HCT116 (cell line): Measurements from ENCODE around the gene ENTHD1. TPM values are rescaled to one million over a fixed set of nuclear protein-coding genes. Genes with fewer than 3 reads are reported as not detected.

Experiments
- ATAC-seq: fragments of 200-7000 bp; cut with Tn5 transposase; 2 replicates; pipeline ENCODE4 v1.9.1; 2020; ENCODE audit warnings: mild to moderate bottlenecking, moderate library complexity
- BruUV-seq: library from RNA; stranded (reverse); fragments of 400-500 nt; replicated peaks from 2 replicates; lab custom pipeline; 2021; lab: Mats Ljungman, UMichigan
- CTCF ChIA-PET: fragments of 300-600 bp; sonication (Branson Sonifier 250); formaldehyde crosslinking; loops from one replicate; lab custom pipeline; 2021; ENCODE audit warnings: antibody characterized with exemption; lab: Charles Lee
- POLR2A ChIA-PET: fragments of 300-600, 350-600 bp; sonication (Branson Sonifier 250); formaldehyde crosslinking; loops from one replicate; lab custom pipeline; 2021; ENCODE audit warnings: antibody characterized with exemption; lab: Charles Lee
- RAD21 ChIA-PET, 2 experiments: fragments of 300-600 bp; sonication (Branson Sonifier 250); formaldehyde crosslinking; loops; one replicate each; lab custom pipeline; 2023; ENCODE audit warnings: low total read pairs in 2 of 2; ENCODE audit not compliant: uncharacterized antibody in 2 of 2, unreplicated experiment in 2 of 2, low non-redundant PET in 1 of 2; lab: Charles Lee
- DNase-seq: peaks from one replicate; pipeline ENCODE4 v3.0.0-alpha.2; 2010; ENCODE audit warnings: low read depth, low spot score
- H2AFZ ChIP-seq: fragments of 200-600 bp; shearing (Covaris generic), sonication (generic); 2 replicates; pipeline ENCODE4 v1.6.1; 2017; ENCODE audit warnings: low read depth, mixed run types, mixed read lengths, antibody characterized with exemption, low read length; ENCODE audit not compliant: poor library complexity, severe bottlenecking
- H3K27ac ChIP-seq: 2 replicates; pipeline ENCODE4 v1.5.1; 2012; ENCODE audit warnings: low read depth, low read length
- H3K27me3 ChIP-seq: fragments of 200-600 bp; sonication (generic); 2 replicates; pipeline ENCODE4 v1.6.1; 2016; ENCODE audit warnings: mixed run types, low read length, mixed read lengths; ENCODE audit not compliant: insufficient read depth
- H3K36me3 ChIP-seq, 2 experiments: fragments of 200-500 bp in 1 of 2; fragments of 200-600 bp in 1 of 2; sonication (Bioruptor generic) in 1 of 2; sonication (generic) in 1 of 2; 2 replicates each; pipeline versions ENCODE4 v1.5.1 to v1.6.1; 2014 to 2016; ENCODE audit warnings: low read length in 2 of 2, inconsistent platforms in 1 of 2, mixed read lengths in 1 of 2, mixed run types in 1 of 2; ENCODE audit not compliant: insufficient read depth in 2 of 2, control insufficient read depth in 1 of 2
- H3K4me1 ChIP-seq, 2 experiments: fragments of 200-600 bp in 1 of 2; sonication (generic) in 1 of 2; 2 replicates each; pipeline versions ENCODE4 v1.5.1 to v1.6.1; 2012 to 2017; ENCODE audit warnings: low read length in 2 of 2, inconsistent platforms in 1 of 2, mild to moderate bottlenecking in 1 of 2, mixed read lengths in 1 of 2, mixed run types in 1 of 2, moderate library complexity in 1 of 2; ENCODE audit not compliant: insufficient read depth in 2 of 2, control insufficient read depth in 1 of 2
- H3K4me2 ChIP-seq: fragments of 200-600 bp; sonication (generic); 2 replicates; pipeline ENCODE4 v1.6.1; 2017; ENCODE audit warnings: mixed run types, low read length, mixed read lengths
- H3K4me3 ChIP-seq, 2 experiments: fragments of 200-600 bp in 1 of 2; sonication (generic) in 1 of 2; replicated peaks in 1 of 2; 2 replicates each; pipeline ENCODE4 v1.5.1; 2011 to 2016; ENCODE audit warnings: low read length in 2 of 2, control low read depth in 1 of 2, low read depth in 1 of 2, mild to moderate bottlenecking in 1 of 2, mixed read lengths in 1 of 2, mixed run types in 1 of 2
- H3K79me2 ChIP-seq: fragments of 200-600 bp; sonication (generic); 2 replicates; pipeline ENCODE4 v1.6.1; 2017; ENCODE audit warnings: mild to moderate bottlenecking, mixed run types, low read length, moderate library complexity, mixed read lengths; ENCODE audit not compliant: insufficient read depth
- H3K9ac ChIP-seq: fragments of 200-600 bp; sonication (generic); 2 replicates; pipeline ENCODE4 v1.6.1; 2016; ENCODE audit warnings: low read length, mixed read lengths
- H3K9me2 ChIP-seq: fragments of 200-600 bp; sonication (generic), shearing (Covaris generic); 2 replicates; pipeline ENCODE4 v1.6.1; 2017; ENCODE audit warnings: mixed run types, mild to moderate bottlenecking, moderate library complexity; ENCODE audit not compliant: insufficient read depth
- H3K9me3 ChIP-seq, 2 experiments: fragments of 200-500 bp in 1 of 2; fragments of 200-600 bp in 1 of 2; sonication (Bioruptor generic) in 1 of 2; sonication (generic) in 1 of 2; 2 replicates each; pipeline ENCODE4 v1.6.1; 2014 to 2017; ENCODE audit warnings: low read length in 2 of 2, mixed read lengths in 2 of 2, inconsistent platforms in 1 of 2, low read depth in 1 of 2, mild to moderate bottlenecking in 1 of 2, mixed run types in 1 of 2, moderate library complexity in 1 of 2; ENCODE audit not compliant: control insufficient read depth in 1 of 2, insufficient read depth in 1 of 2
- H4K20me1 ChIP-seq: fragments of 200-600 bp; sonication (generic), shearing (Covaris generic); 2 replicates; pipeline ENCODE4 v1.6.1; 2017; ENCODE audit warnings: mixed run types, mild to moderate bottlenecking, moderate library complexity; ENCODE audit not compliant: insufficient read depth
- EZH2 ChIP-seq: fragments of 200-600 bp; sonication (generic); IDR thresholded peaks from 2 replicates; pipeline ENCODE4 v1.6.1; 2017; ENCODE audit warnings: antibody characterized with exemption, mixed run types
- POLR2A ChIP-seq: IDR thresholded peaks from 2 replicates; pipeline ENCODE4 v1.7.0; 2011; ENCODE audit warnings: borderline replicate concordance; ENCODE audit not compliant: insufficient read depth, insufficient read length; ENCODE audit errors: extremely low read depth
- POLR2AphosphoS5 ChIP-seq: IDR thresholded peaks from 2 replicates; pipeline ENCODE4 v1.6.1; 2011; ENCODE audit warnings: mild to moderate bottlenecking, low read depth, low read length, moderate library complexity
- ZNF274 ChIP-seq: fragments of 200-500 bp; sonication (Bioruptor generic); IDR thresholded peaks from 2 replicates; pipeline ENCODE4 v1.6.1; 2014; ENCODE audit warnings: mild to moderate bottlenecking, low read depth, low read length, inconsistent platforms
- intact Hi-C: fragments of 100-400 bp; cut with micrococcal nuclease; formaldehyde crosslinking; loops from 2 replicates; pipeline ENCODE4 v1.10.0; 2022
- total RNA-seq: library from RNA; stranded (reverse); gene quantifications from one replicate; pipeline ENCODE4 v1.2.1, GENCODE V29; 2021; ENCODE audit not compliant: unreplicated experiment
- TF ChIP-seq, protein P1 (sequence below): IDR thresholded peaks from 2 replicates; pipeline ENCODE4 v1.6.1; 2012; ENCODE audit warnings: low read depth
- TF ChIP-seq, protein P2 (sequence below): IDR thresholded peaks from 2 replicates; pipeline ENCODE4 v1.6.1; 2012

The ENTHD1 gene
- total RNA-seq, 1 experiment from 2014 or later, result not detected

DNA sequence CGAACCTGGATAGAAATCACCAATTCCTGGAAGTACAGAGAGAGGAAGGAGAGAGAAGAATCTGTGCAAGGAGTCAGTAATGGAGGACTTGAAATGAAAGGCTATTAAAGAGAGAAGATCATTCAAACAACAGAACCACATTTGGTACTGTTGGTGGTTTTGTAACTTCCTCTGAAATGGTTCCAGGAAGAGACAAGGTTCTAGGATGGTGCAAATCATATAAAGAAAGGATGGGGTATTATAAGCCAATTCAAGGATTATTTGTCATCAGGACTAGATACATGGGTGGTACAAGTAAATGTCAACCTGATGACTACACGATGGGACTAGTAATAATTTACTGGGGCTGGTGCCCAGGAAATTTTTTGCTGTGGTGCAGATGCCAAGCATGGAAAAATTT, 37.7 kb upstream of the ENTHD1 start:
- Histone ChIP-seq H3K79me2 (no peaks in the 10 kb centered on the region), H2AFZ (no peak overlapping the region), H3K36me3 (no peaks in the 10 kb centered on the region), H3K27me3 (peaks cover 81% of the 10 kb centered on the region), H3K9ac (no peak overlapping the region), H3K4me3 (no peak overlapping the region), H3K27ac (no peak overlapping the region), H3K4me2 (no peak overlapping the region), H3K4me1 (no peaks in the 10 kb centered on the region), H4K20me1 (no peaks in the 10 kb centered on the region), H3K9me2 (no peaks in the 10 kb centered on the region), H3K9me3 (no peaks in the 10 kb centered on the region)
- CTCF ChIA-PET, result no interaction called here
- no TSS peak for BruUV-seq
- DNase-seq (no peak), ATAC-seq (no peak)
- POLR2A ChIA-PET, result no interaction called here
- intact Hi-C loops, result loop anchor here (5.0 to 10.0 kb wide), 3 partner anchors 106 to 414 kb away; partner anchors contain the start of genes ADSL and RPS19BP1
- RAD21 ChIA-PET, result no interaction called here
- TF ChIP-seq POLR2AphosphoS5 (no peak), POLR2A (no peak), ZNF274 (no peak), EZH2 (no peak)
- TF ChIP-seq, protein P1, sequence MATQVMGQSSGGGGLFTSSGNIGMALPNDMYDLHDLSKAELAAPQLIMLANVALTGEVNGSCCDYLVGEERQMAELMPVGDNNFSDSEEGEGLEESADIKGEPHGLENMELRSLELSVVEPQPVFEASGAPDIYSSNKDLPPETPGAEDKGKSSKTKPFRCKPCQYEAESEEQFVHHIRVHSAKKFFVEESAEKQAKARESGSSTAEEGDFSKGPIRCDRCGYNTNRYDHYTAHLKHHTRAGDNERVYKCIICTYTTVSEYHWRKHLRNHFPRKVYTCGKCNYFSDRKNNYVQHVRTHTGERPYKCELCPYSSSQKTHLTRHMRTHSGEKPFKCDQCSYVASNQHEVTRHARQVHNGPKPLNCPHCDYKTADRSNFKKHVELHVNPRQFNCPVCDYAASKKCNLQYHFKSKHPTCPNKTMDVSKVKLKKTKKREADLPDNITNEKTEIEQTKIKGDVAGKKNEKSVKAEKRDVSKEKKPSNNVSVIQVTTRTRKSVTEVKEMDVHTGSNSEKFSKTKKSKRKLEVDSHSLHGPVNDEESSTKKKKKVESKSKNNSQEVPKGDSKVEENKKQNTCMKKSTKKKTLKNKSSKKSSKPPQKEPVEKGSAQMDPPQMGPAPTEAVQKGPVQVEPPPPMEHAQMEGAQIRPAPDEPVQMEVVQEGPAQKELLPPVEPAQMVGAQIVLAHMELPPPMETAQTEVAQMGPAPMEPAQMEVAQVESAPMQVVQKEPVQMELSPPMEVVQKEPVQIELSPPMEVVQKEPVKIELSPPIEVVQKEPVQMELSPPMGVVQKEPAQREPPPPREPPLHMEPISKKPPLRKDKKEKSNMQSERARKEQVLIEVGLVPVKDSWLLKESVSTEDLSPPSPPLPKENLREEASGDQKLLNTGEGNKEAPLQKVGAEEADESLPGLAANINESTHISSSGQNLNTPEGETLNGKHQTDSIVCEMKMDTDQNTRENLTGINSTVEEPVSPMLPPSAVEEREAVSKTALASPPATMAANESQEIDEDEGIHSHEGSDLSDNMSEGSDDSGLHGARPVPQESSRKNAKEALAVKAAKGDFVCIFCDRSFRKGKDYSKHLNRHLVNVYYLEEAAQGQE, result no peak
- TF ChIP-seq, protein P2, sequence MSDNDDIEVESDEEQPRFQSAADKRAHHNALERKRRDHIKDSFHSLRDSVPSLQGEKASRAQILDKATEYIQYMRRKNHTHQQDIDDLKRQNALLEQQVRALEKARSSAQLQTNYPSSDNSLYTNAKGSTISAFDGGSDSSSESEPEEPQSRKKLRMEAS, result no peak
